ENCODE results near the gene ZNF77.

- TF ChIP-seq POLR2AphosphoS5 (IDR thresholded peaks at IDR 0.05; ENCODE audit: low read depth, low read length) (no peak), TAF1 (IDR thresholded peaks at IDR 0.05; ENCODE audit: borderline replicate concordance, insufficient read depth, low read length) (no peak), REST (IDR thresholded peaks at IDR 0.05; ENCODE audit: insufficient read depth in 1 of 2, low read depth in 2 of 2, low read length in 2 of 2) (no peak), SIN3A (IDR thresholded peaks at IDR 0.05; ENCODE audit: borderline replicate concordance, insufficient read depth, low read length) (no peak)
Observed at GRCh38 chr19:2982561-2982960, 37.8 kb upstream of the ZNF77 start.

All from PFSK-1 (cell line).